Smooth muscle cell of the coronary artery (primary cell): Measurements from ENCODE around the gene HEYL. TPM values are rescaled to one million over a fixed set of nuclear protein-coding genes. Genes with fewer than 3 reads are reported as not detected.

Experiments used
- total RNA-seq: library from RNA; depleted of rRNA; stranded (reverse); fragments of >200 nt; gene quantifications from 2 replicates; pipeline ENCODE4 v1.2.3, GENCODE V29; 2014; ENCODE audit warnings: low replicate concordance

HEYL gene
- 0.23 TPM in 2 replicates for total RNA-seq

DNA sequence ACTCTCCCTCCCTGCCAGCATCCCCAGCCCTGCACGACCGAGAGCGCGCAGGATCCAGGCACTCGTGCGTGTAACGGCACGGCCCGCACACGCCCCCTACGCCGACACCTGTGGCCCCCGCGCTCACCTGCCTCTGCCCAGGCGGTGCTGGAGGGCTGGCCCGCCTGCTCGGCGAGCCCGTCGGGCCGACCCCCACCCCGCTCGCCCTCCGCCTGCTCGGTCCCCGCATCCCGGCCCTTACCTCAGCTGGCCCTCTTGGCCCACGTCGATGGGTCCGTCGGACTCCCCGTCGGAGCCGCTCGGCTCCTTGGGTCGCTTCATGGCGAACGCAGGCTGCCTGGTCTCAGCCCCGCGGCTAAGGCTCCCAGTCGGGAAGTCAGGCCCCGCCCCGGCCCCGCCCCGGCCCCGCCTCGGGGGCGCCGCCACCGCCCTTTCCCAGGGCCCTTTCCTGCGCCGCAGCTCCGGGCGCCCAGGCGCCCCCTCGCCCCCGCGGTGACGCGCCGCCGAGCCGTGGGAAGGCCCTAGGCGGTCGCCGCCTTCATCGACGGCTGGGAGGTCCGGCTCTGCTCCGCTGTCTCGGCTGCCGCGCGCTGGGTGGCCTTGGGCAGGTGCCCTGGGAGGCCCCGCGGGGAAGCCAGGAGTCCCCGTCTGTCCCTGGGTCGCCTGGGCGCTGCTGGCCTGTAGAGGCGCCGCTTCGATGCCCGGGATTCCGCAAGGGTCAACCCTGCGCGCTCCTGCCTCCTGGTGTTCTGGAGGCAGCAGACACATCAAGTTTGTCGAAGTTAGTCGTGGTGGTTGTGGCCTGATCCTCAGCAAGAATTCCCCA is at the start of gene HEYL:
HEYL (minus strand) TSS at position 339 of the 826 bp plus-strand sequence; CDS start at position 321, 18 bp downstream.

DNA sequence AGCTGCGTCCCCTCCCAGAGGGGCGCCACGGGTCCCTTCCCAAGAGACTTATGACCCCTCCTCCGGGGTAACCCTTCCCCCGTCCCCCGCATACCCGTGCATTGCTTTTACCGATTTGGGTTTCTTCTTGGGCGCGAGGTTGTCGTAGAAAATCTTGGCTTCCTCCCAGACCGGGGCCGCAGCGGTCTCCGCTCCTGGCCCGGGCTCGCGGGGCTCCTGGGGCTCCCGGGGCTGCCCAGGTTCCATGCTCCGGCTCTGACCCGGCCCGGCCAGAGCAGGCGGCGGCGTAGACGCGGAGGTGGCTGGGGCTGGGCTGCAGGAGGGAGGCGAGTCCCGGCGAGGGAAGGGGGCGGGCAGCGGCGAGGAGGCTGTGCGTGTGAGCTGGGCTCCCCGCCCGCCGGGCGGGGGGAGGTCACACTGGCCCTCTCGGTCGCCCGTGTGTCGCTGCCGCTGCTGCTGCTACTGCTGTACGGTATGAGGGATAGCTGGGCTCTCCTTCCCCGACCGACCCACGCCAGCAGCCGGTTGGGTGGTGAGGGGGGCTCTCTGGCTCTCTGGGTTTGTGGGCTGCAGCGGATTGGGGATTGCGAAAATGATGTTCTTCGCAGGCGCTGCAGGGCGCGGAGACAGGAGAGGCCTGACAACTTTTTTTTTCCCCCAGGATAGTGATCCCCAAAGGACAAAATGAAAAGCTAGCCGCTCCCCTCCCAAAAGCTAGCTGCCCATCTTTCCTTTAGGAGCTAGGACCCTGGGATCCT is 32.5 kb upstream of the HEYL start, which contains the start of gene NT5C1A:
NT5C1A (minus strand) TSS at position 315 of the 758 bp plus-strand sequence; CDS start at position 246, 69 bp downstream.

Other genes with a start within 250 kb of the HEYL start
- gene BMP8A, start 148.0 kb downstream of the HEYL start, total RNA-seq = 0.08 and 0.47 TPM in 2 replicates
- 199 and 204 TPM in 2 replicates for gene PABPC4, start 62.9 kb downstream of the HEYL start, total RNA-seq
- gene NT5C1A, start 32.5 kb upstream of the HEYL start, total RNA-seq = not detected in 2 replicates
- gene HPCAL4, start 51.8 kb upstream of the HEYL start, total RNA-seq = not detected in 2 replicates
- 37.8 and 41.7 TPM in 2 replicates for gene PPIE, start 99.2 kb upstream of the HEYL start, total RNA-seq
- 0.45 and 1.8 TPM in 2 replicates for gene OXCT2, start 131.7 kb upstream of the HEYL start, total RNA-seq
- under 0.01 TPM in 1 of 2 replicates, not detected in the other for gene BMP8B, start 149.2 kb upstream of the HEYL start, total RNA-seq
- gene TRIT1, start 243.9 kb upstream of the HEYL start, total RNA-seq = 19.1 and 20.7 TPM in 2 replicates